GM23248 (cell line): ENCODE measurements around the gene ZDHHC14. TPM values are rescaled to one million over a fixed set of nuclear protein-coding genes. Genes with fewer than 3 reads are reported as not detected.

Source experiments
- DNase-seq: peaks from one replicate; pipeline ENCODE4 v3.0.0-alpha.2; 2015
- H2AFZ ChIP-seq: fragments of 200-600 bp; sonication (generic); 2 replicates; pipeline ENCODE4 v1.6.1; 2016; ENCODE audit warnings: antibody characterized with exemption
- H3F3A ChIP-seq: fragments of 200-600 bp; sonication (generic); 2 replicates; pipeline ENCODE4 v1.6.1; 2016; ENCODE audit warnings: mild to moderate bottlenecking, antibody characterized with exemption, mixed run types; ENCODE audit not compliant: insufficient read depth
- H3K27ac ChIP-seq: fragments of 200-600 bp; sonication (generic); 2 replicates; pipeline ENCODE4 v1.5.1; 2016; ENCODE audit warnings: mild to moderate bottlenecking
- H3K27me3 ChIP-seq: fragments of 200-600 bp; sonication (generic); replicated peaks from 2 replicates; pipeline ENCODE4 v1.6.1; 2016; ENCODE audit warnings: mild to moderate bottlenecking; ENCODE audit not compliant: insufficient read depth
- H3K36me3 ChIP-seq: fragments of 200-600 bp; sonication (generic); 2 replicates; pipeline ENCODE4 v1.6.1; 2016; ENCODE audit warnings: low read depth, mild to moderate bottlenecking
- H3K4me1 ChIP-seq: fragments of 200-600 bp; sonication (generic); 2 replicates; pipeline ENCODE4 v1.6.1; 2016; ENCODE audit warnings: mild to moderate bottlenecking; ENCODE audit not compliant: insufficient read depth
- H3K4me2 ChIP-seq: fragments of 200-600 bp; sonication (generic); one replicate; pipeline ENCODE4 v1.6.1; 2016; ENCODE audit warnings: mild to moderate bottlenecking; ENCODE audit not compliant: unreplicated experiment
- H3K4me3 ChIP-seq: fragments of 200-600 bp; sonication (generic); 2 replicates; pipeline ENCODE4 v1.5.1; 2016; ENCODE audit warnings: mild to moderate bottlenecking
- H3K79me2 ChIP-seq: fragments of 200-600 bp; sonication (generic); 2 replicates; pipeline ENCODE4 v1.6.1; 2016; ENCODE audit warnings: mild to moderate bottlenecking; ENCODE audit not compliant: insufficient read depth
- H3K9ac ChIP-seq: fragments of 200-600 bp; sonication (generic); 2 replicates; pipeline ENCODE4 v1.6.1; 2016; ENCODE audit warnings: mild to moderate bottlenecking
- H3K9me2 ChIP-seq: fragments of 200-600 bp; sonication (generic); 2 replicates; pipeline ENCODE4 v1.6.1; 2016; ENCODE audit warnings: mixed run types, mild to moderate bottlenecking, moderate library complexity; ENCODE audit not compliant: insufficient read depth
- H3K9me3 ChIP-seq: fragments of 200-600 bp; sonication (generic); one replicate; pipeline ENCODE4 v1.6.1; 2017; ENCODE audit warnings: low read depth
- H4K20me1 ChIP-seq: fragments of 200-600 bp; sonication (generic); 2 replicates; pipeline ENCODE4 v1.6.0; 2016; ENCODE audit not compliant: insufficient read depth
- EZH2 ChIP-seq: fragments of 200-600 bp; sonication (generic); IDR thresholded peaks from 2 replicates; pipeline ENCODE4 v1.6.1; 2018; ENCODE audit warnings: antibody characterized with exemption, mild to moderate bottlenecking; ENCODE audit not compliant: insufficient read depth, poor library complexity, severe bottlenecking
- EZH2phosphoT487 ChIP-seq: fragments of 200-600 bp; sonication (generic); IDR thresholded peaks from 2 replicates; pipeline ENCODE4 v1.6.1; 2018; ENCODE audit warnings: antibody characterized with exemption, moderate library complexity, mild to moderate bottlenecking, low read depth; ENCODE audit not compliant: insufficient read depth
- WGBS, 2 experiments: methylation state at CpG; one replicate each; pipeline ENCODE4 v1.1.6; 2015 to 2017; ENCODE audit warnings: low lambda C conversion rate in 2 of 2, low coverage in 1 of 2; ENCODE audit errors: missing lambda C conversion rate in 2 of 2; 5-methylcytosine and 5-hydroxymethylcytosine counted together
- in situ Hi-C: fragments of 300-500 bp; cut with MboI; formaldehyde crosslinking; loops from 2 replicates; pipeline ENCODE4 v1.15.0; 2020
- polyA plus RNA-seq: library from polyadenylated mRNA; unstranded; fragments of >200 nt; fragmentation: Nextera tagmentation; extraction: Ambion mirVana; gene quantifications from 2 replicates; pipeline ENCODE4 v1.2.1, GENCODE V29; 2016
- total RNA-seq: library from RNA; depleted of rRNA; stranded (reverse); fragments of >200 nt; shearing (Covaris generic); gene quantifications from 2 replicates; pipeline ENCODE4 v1.2.3, GENCODE V29; 2014

The ZDHHC14 gene
- total and polyA plus RNA-seq, 2 experiments from 2014 or later, result 1.4 to 4.5 TPM

- H3K9ac ChIP-seq, result no peak overlapping the region
- no peaks in the 10 kb centered on the region for H3K36me3 ChIP-seq
- H3K4me2 ChIP-seq, result no peak overlapping the region
- H4K20me1 ChIP-seq, result no peaks in the 10 kb centered on the region
- no peak overlapping the region for H3K4me3 ChIP-seq
- no peaks in the 10 kb centered on the region for H3K79me2 ChIP-seq
- H3K4me1 ChIP-seq, result peaks cover 14% of the 10 kb centered on the region
- no peak overlapping the region for H3K27ac ChIP-seq
- WGBS, 2 experiments, result 95 to 96% methylated on average over 8 of the region's 8 CpGs
- H3K9me2 ChIP-seq, result no peaks in the 10 kb centered on the region
- DNase-seq, result no peak
- no peak overlapping the region for H2AFZ ChIP-seq
- in situ Hi-C loops, result no loop called here
- no peaks in the 10 kb centered on the region; the same call in 1 of the 2 replicates for H3F3A ChIP-seq
- H3K27me3 ChIP-seq, result no peaks in the 10 kb centered on the region
- H3K9me3 ChIP-seq, result no peaks in the 10 kb centered on the region
- TF ChIP-seq EZH2 (no peak), EZH2phosphoT487 (no peak)
Measured at GRCh38 chr6:157674061-157674460, 293.1 kb downstream of the ZDHHC14 start.

- H3K27ac ChIP-seq, result no peak overlapping the region
- no peak for DNase-seq
- no peak overlapping the region for H3K9ac ChIP-seq
- in situ Hi-C loops, result no loop called here
- no peaks in the 10 kb centered on the region for H3K36me3 ChIP-seq
- no peaks in the 10 kb centered on the region for H3K27me3 ChIP-seq
- H3K4me3 ChIP-seq, result no peak overlapping the region
- H3K79me2 ChIP-seq, result no peaks in the 10 kb centered on the region
- 92 to 95% methylated on average over 7 of the region's 7 CpGs for WGBS, 2 experiments
- TF ChIP-seq EZH2phosphoT487 (no peak), EZH2 (no peak)
- H4K20me1 ChIP-seq, result no peaks in the 10 kb centered on the region
- H3K4me2 ChIP-seq, result no peak overlapping the region
- H2AFZ ChIP-seq, result no peak overlapping the region
- no peaks in the 10 kb centered on the region for H3K9me2 ChIP-seq
- no peaks in the 10 kb centered on the region for H3K4me1 ChIP-seq
- H3K9me3 ChIP-seq, result no peaks in the 10 kb centered on the region
- H3F3A ChIP-seq, result no peaks in the 10 kb centered on the region
Measured at GRCh38 chr6:157675831-157676230, 294.8 kb downstream of the ZDHHC14 start.

DNA sequence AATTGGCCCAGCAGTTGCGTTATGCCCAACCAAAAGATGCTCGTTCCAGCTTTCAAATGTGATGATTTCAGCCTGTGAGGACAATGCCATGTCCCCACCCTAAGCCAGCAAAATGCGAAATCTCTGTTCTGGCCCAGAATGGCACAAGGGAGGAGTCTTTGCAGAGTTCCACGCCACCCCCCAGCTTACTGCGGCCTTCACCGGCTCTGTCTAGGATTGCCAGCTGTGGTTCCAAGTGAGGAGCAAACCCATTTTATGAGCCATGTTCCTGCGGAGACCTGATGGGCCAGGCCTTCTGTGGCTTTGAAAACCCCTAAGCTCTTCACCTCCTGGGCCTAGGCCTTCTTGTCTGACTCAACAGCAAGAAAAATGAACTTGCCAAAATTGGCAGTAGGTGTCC is 295.3 kb downstream of the ZDHHC14 start:
- H3K9me2 ChIP-seq, result no peaks in the 10 kb centered on the region
- no peak overlapping the region for H2AFZ ChIP-seq
- H4K20me1 ChIP-seq, result no peaks in the 10 kb centered on the region
- H3K27ac ChIP-seq, result no peak overlapping the region
- H3K36me3 ChIP-seq, result no peaks in the 10 kb centered on the region
- H3K4me1 ChIP-seq, result no peaks in the 10 kb centered on the region
- WGBS, 2 experiments, result 88 to 90% methylated on average over 7 of the region's 7 CpGs
- no peaks in the 10 kb centered on the region for H3K27me3 ChIP-seq
- H3K4me3 ChIP-seq, result no peak overlapping the region
- H3F3A ChIP-seq, result no peaks in the 10 kb centered on the region
- no peak overlapping the region for H3K9ac ChIP-seq
- no peak overlapping the region for H3K4me2 ChIP-seq
- no peak for TF ChIP-seq EZH2
- TF ChIP-seq EZH2phosphoT487, result no peak
- no peak for DNase-seq
- no peaks in the 10 kb centered on the region for H3K9me3 ChIP-seq
- in situ Hi-C loops, result no loop called here
- H3K79me2 ChIP-seq, result no peaks in the 10 kb centered on the region

DNA sequence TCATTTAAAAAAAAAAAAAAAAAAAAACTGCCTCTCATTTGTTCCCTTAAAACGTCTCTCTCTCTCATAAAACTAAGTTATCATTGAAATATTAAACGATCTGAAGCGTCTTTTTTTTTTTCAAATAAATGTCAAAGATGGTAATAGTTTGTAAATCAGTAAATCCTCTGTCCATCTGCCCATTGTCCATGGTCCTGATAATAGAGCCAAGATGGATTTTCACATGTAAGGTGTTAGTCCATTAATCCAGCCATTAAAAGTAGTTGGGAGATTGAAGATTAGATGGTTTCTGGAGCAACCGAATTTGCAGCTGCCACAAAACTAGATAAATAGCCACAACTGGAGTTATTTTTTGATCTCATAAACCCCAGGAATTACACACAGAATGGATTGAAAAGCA is 296.2 kb downstream of the ZDHHC14 start:
- DNase-seq, result no peak
- H3K9ac ChIP-seq, result no peak overlapping the region
- no peaks in the 10 kb centered on the region for H3K4me1 ChIP-seq
- no peak overlapping the region for H3K4me2 ChIP-seq
- H3K27ac ChIP-seq, result no peak overlapping the region
- H3K9me3 ChIP-seq, result no peaks in the 10 kb centered on the region
- 78 to 85% methylated on average over 4 of the region's 4 CpGs for WGBS, 2 experiments
- H3K9me2 ChIP-seq, result no peaks in the 10 kb centered on the region
- no peak overlapping the region for H2AFZ ChIP-seq
- in situ Hi-C loops, result no loop called here
- no peak for TF ChIP-seq EZH2
- no peak for TF ChIP-seq EZH2phosphoT487
- H3K79me2 ChIP-seq, result no peaks in the 10 kb centered on the region
- no peaks in the 10 kb centered on the region for H4K20me1 ChIP-seq
- H3K36me3 ChIP-seq, result no peaks in the 10 kb centered on the region
- no peaks in the 10 kb centered on the region for H3F3A ChIP-seq
- no peaks in the 10 kb centered on the region for H3K27me3 ChIP-seq
- H3K4me3 ChIP-seq, result no peak overlapping the region
